GM20000 (cell line): ENCODE data around the gene TMEM100.
"Not testable (repeated sequence)": the region's sequence is repeated elsewhere in the genome, so short reads cannot be mapped to it uniquely, and the experiment has no call there.

Experiments
- DNase-seq: peaks from one replicate; pipeline ENCODE4 v3.0.0; 2012; ENCODE audit warnings: low spot score
- TF ChIP-seq, protein P1 (sequence below): IDR thresholded peaks from 2 replicates; pipeline ENCODE4 v1.5.1; 2012; ENCODE audit warnings: mild to moderate bottlenecking, control low read depth; ENCODE audit errors: extremely low read depth, missing control alignments

TMEM100 gene

DNA sequence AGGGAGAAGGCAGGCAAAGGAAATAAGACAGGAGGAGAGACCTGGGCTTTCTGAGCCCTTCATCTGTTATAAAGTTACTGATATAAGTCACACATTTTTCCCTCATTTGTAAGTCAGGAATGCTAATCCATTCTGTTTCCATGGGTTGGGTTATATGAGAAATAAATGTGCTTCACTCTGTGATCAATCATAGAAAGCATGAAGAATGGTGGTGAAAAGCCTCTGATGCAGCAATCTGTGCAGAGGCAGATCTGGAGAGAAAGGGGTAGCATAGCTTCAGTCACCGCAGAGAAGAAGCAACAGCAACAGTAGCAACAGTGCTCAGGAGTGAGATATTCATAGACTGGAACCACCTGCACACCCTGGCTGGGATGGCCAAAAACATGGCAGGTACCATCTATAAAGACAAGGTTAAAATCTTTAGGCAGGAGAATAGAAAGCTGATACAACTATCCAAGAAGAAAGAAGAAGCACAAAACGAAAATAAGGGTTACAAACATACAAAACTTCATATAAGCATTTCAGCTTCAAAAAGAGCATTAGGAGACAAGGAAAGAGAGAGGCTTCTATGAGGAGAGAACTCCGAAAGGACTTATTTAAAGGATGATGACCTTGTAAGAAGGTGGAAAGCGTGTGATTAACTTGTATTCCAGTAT, 41.9 kb downstream of the TMEM100 start:
- TF ChIP-seq, protein P1, sequence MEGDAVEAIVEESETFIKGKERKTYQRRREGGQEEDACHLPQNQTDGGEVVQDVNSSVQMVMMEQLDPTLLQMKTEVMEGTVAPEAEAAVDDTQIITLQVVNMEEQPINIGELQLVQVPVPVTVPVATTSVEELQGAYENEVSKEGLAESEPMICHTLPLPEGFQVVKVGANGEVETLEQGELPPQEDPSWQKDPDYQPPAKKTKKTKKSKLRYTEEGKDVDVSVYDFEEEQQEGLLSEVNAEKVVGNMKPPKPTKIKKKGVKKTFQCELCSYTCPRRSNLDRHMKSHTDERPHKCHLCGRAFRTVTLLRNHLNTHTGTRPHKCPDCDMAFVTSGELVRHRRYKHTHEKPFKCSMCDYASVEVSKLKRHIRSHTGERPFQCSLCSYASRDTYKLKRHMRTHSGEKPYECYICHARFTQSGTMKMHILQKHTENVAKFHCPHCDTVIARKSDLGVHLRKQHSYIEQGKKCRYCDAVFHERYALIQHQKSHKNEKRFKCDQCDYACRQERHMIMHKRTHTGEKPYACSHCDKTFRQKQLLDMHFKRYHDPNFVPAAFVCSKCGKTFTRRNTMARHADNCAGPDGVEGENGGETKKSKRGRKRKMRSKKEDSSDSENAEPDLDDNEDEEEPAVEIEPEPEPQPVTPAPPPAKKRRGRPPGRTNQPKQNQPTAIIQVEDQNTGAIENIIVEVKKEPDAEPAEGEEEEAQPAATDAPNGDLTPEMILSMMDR: no peak
- DNase-seq: no peak

DNA sequence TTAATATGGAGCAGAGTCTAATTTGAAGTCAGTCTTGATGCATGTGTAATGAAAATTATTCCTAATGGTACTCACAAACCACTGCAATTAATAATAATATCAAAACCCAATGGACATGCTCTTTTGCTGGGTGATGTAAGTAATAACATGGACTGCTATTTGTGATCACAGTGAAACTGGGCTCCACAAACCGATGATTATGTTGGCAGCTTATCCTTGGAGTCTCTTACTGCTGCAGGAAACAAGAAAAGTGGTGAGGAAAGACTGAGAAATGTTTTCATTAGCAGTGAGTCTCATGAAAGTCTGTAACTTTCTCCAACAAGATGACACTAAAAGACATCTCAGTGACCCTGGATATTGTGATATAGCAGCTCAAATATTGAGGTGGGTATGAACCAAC, 45.2 kb downstream of the TMEM100 start:
- TF ChIP-seq, protein P1: no peak
- DNase-seq: no peak

DNA sequence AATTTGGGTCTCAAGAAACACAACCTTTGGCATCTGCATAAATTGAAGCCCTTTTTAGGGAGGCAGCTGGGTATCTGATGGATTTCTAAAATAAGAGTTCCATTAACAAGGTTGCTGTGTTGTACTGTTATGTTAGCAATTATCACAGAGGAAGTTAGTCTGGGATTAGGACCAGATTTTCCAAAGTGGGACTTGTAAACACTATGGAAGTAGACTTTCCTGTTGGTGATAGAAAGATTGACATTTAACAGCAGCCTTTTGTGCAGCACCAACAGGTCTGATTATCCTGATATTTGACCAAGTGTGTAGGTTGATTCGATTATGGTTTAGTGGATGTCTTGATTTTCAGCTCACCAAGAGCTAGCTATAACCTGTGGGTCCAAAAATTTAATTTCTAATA, 46.4 kb downstream of the TMEM100 start:
- DNase-seq: no peak

DNA sequence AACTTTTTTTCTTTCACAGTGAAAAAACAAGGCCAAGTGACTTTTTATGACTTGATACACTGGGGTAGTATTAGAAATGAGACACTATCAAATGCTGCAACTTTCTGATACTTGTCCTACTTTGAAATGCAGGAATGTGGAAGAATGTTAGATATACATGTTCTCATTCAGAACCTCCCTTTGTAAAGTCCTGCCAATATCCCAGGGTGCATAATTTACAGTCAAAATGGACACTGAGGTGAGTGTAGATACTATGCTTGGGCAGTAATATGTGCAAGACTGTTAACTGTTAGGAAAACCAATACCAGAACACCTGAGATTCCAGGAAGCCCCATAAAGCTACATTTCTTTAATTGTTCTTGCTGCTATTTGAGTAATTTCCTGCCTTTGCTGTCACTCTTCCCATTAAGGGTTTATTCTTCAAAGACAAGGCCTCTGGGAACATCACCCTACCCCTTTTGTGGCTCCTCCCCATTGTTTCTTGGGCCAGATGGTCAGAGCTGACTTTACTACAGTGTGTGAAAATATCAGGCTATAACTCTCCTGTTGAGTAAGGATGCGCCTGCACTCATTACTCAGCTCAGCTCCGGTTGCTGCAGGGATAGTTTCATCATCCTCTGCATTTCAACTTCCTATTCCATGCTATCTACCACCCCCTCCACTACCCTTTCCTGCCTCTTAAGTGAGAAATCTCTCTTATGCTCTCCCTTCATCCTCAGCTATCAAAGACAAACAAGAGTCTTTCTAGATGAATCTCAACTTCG, 48.7 kb downstream of the TMEM100 start:
- no peak for DNase-seq
- TF ChIP-seq, protein P1: no peak

More for the DNA sequence above, 46.4 kb downstream of the TMEM100 start:
- TF ChIP-seq, protein P1: no peak

DNA sequence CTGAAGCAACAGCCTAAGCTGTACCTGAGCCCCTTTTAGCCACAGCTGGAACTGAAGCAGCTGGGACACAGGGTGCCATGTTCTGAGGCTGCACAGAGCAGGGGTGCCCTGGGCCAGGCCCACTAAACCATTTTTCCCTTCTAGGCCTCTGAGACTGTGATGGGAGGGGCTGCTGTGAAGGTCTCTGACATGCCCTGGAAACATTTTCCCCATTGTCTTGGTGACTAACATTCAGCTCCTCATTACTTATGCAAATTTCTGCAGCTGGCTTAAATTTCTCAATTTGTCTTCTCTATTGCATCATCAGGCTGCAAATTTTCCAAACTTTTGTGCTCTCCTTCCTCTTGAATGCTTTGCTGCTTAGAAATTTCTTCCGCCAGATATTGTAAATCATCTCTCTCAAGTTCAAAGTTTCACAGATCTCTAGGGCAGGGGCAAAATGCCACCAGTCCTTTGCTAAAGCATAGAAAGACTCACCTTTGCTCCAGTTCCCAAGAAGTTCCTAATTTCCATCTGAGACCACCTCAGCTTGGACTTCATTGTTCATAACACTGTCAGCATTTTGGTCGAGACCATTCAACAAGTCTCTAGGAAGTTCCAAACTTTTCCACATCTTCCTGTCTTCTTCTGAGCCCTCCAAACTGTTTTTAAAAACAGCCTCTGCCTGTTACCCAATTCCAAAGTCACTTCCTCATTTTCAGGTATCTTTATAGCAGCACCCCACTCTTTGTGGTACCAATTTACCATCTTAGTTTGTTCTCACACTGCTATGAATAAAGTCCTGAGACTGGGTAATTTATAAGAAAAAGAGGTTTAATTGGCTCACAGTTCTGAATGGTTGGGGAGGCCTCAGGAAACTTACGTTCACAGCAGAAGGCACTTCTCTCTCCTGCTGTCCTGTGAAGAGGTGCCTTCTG, 49.8 kb downstream of the TMEM100 start:
- TF ChIP-seq, protein P1: no peak

DNA sequence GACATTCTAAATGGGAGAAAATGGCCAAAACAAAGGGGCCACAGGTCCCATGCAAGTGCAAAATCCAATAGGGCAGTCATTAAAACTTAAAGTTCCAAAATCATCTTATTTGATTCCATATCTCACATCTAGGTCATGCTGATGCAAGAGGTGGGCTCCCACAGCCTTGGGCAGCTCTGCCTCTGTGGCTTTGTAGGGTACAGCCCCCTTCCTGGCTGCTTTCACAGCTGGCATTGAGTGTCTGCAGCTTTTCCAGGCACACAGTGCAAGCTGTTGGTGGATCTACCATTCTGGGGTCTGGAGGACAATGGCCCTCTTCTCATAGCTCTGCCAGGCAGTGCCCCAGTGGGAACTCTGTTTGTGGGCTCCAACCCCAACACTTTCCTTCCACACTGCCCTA, 50.7 kb downstream of the TMEM100 start:
- not testable (repeated sequence) for DNase-seq

More for the DNA sequence above, 49.8 kb downstream of the TMEM100 start:
- DNase-seq: no peak
